Gastroesophageal sphincter (tissue), 3 donors: ENCODE results near the gene RBM14.

Experiments used
- CTCF ChIP-seq, 4 experiments: fragments of 200-600 bp in 2 of 4; fragments of 450-650 bp in 2 of 4; sonication (generic) in 1 of 4; IDR thresholded peaks; one replicate each; pipeline ENCODE4 v1.5.1; 2017 to 2019; ENCODE audit warnings: antibody characterized with exemption in 4 of 4, mild to moderate bottlenecking in 2 of 4, moderate library complexity in 2 of 4
- EP300 ChIP-seq: sonication (generic); formaldehyde crosslinking; IDR thresholded peaks from one replicate; pipeline ENCODE4 v1.6.1; 2017; ENCODE audit warnings: antibody characterized with exemption, mild to moderate bottlenecking
- POLR2A ChIP-seq, 2 donors: fragments of 450-650 bp; IDR thresholded peaks; one replicate each; pipeline ENCODE4 v1.6.1; 2017; ENCODE audit warnings: antibody characterized with exemption in 2 of 2, mild to moderate bottlenecking in 2 of 2, moderate library complexity in 1 of 2
- POLR2AphosphoS5 ChIP-seq: sonication (generic); formaldehyde crosslinking; IDR thresholded peaks from one replicate; pipeline ENCODE4 v1.6.1; 2017; ENCODE audit warnings: antibody characterized with exemption

- no peak for TF ChIP-seq CTCF (IDR thresholded peaks at IDR 0.05)
- no peak for TF ChIP-seq POLR2A (IDR thresholded peaks at IDR 0.05)
- TF ChIP-seq POLR2AphosphoS5: no peak
- no peak for TF ChIP-seq EP300
These were observed 54.4 kb downstream of the RBM14 start for GRCh38 chr11:66670816-66671215.
